Measurements from ENCODE around the gene MAGI1.

Gene MAGI1

GRCh38 chr3:65914032-65914739, 124.5 kb downstream of the MAGI1 start:
- TF ChIP-seq GATA2 (IDR thresholded peaks at IDR 0.05; ENCODE audit: low read depth, low read length) (no peak), GATA3 (IDR thresholded peaks at IDR 0.05; ENCODE audit: low read depth, low read length) (no peak)

GRCh38 chr3:65912647-65913046, 126.1 kb downstream of the MAGI1 start:
- TF ChIP-seq GATA2 (IDR thresholded peaks at IDR 0.05; ENCODE audit: low read depth, low read length) (no peak), GATA3 (IDR thresholded peaks at IDR 0.05; ENCODE audit: low read depth, low read length) (no peak)

GRCh38 chr3:65908588-65908987, 130.1 kb downstream of the MAGI1 start:
- TF ChIP-seq GATA2 (IDR thresholded peaks at IDR 0.05; ENCODE audit: low read depth, low read length) (no peak), GATA3 (IDR thresholded peaks at IDR 0.05; ENCODE audit: low read depth, low read length) (no peak)

- no peak for TF ChIP-seq GATA3 (IDR thresholded peaks at IDR 0.05; ENCODE audit: low read depth, low read length)
- no peak for TF ChIP-seq GATA2 (IDR thresholded peaks at IDR 0.05; ENCODE audit: low read depth, low read length)
Observed at GRCh38 chr3:65907232-65908130, 131.2 kb downstream of the MAGI1 start.

DNA sequence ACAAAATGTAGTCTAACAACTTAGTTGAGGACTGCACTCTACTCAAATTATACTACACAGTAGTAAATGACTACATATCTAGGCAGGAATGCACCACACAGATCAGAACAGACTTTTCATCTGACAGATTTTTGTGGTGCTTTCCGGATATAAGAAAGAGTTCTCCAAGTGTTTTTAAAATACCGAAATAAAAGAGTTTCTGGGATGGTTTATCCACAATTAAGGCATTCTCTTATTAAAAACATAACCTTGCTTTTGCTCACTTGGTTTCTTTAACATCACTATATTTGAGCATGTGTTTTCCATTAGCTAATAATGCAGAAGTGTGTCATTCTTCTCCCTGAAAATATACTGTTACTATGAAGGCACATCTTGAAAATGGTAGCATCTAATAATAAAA, 132.9 kb downstream of the MAGI1 start:
- TF ChIP-seq GATA3 (IDR thresholded peaks at IDR 0.05; ENCODE audit: low read depth, low read length) (no peak), GATA2 (IDR thresholded peaks at IDR 0.05; ENCODE audit: low read depth, low read length) (no peak)

- no peak for TF ChIP-seq GATA3 (IDR thresholded peaks at IDR 0.05; ENCODE audit: low read depth, low read length)
- no peak for TF ChIP-seq GATA2 (IDR thresholded peaks at IDR 0.05; ENCODE audit: low read depth, low read length)
Observed at GRCh38 chr3:65904016-65904415, 134.7 kb downstream of the MAGI1 start.

- TF ChIP-seq GATA2 (IDR thresholded peaks at IDR 0.05; ENCODE audit: low read depth, low read length) (no peak), GATA3 (IDR thresholded peaks at IDR 0.05; ENCODE audit: low read depth, low read length) (no peak)
Observed at GRCh38 chr3:65902304-65902793, 136.4 kb downstream of the MAGI1 start.

GRCh38 chr3:65901226-65901625, 137.5 kb downstream of the MAGI1 start:
- TF ChIP-seq GATA3 (IDR thresholded peaks at IDR 0.05; ENCODE audit: low read depth, low read length) (no peak), GATA2 (IDR thresholded peaks at IDR 0.05; ENCODE audit: low read depth, low read length) (no peak)

DNA sequence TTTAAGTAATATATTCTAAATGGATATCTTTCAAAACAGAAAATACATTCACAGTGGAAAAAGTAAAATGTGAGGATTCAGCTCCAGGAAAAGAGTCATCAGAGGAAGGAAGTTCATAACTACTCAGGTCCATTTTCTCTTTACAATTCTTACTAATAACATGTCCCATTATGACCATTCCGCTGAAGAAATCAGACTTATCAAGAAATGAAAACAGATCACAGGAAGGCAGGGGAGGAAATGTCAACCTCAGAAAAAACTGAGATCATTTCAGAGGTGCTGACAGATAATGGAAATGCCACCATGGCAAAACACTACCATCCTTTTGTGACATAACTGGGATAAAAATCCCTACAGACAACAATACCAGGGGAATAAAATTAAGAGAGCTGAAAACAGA, 139.5 kb downstream of the MAGI1 start:
- TF ChIP-seq GATA3 (IDR thresholded peaks at IDR 0.05; ENCODE audit: low read depth, low read length) (no peak), GATA2 (IDR thresholded peaks at IDR 0.05; ENCODE audit: low read depth, low read length) (no peak)

DNA sequence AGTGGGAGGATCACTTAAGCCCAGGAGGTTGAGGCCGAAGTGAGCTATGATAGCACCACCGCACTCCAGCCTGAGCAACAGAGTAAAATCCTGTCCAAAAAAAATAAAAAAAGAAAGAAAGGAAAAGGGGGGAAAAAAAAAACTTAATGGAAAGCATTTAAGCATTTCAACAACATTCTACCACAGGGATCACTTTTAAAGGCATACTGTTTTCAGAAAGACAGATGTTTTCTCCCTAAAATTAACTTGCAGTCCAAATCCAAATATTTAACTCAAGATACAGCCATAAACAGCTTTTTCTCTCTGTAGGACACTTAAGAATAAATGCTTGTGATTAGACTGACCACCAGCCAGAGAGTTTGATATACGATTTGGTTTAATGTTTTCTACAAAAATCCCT, 141.0 kb downstream of the MAGI1 start:
- TF ChIP-seq GATA3 (IDR thresholded peaks at IDR 0.05; ENCODE audit: low read depth, low read length) = no peak
- no peak for TF ChIP-seq GATA2 (IDR thresholded peaks at IDR 0.05; ENCODE audit: low read depth, low read length)

DNA sequence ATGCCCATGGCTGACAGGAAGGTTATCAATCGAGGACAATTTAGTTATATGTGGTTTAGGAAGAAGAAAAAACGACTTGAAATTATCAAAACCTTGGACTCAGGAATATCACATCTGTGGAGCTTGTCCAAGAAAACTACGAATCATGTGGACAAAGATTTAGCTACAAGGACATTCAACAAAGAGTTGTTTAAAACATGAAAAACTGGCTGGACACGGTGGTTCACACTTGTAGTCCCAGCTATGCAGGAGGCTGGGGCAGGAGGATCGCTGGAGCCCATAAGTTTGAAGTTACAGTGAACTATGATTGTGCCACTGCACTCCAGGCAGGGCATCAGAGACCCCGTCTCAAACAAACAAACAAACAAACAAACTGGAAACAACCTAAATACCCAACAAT, 142.4 kb downstream of the MAGI1 start:
- TF ChIP-seq GATA3 (IDR thresholded peaks at IDR 0.05; ENCODE audit: low read depth, low read length) (no peak), GATA2 (IDR thresholded peaks at IDR 0.05; ENCODE audit: low read depth, low read length) (no peak)

DNA sequence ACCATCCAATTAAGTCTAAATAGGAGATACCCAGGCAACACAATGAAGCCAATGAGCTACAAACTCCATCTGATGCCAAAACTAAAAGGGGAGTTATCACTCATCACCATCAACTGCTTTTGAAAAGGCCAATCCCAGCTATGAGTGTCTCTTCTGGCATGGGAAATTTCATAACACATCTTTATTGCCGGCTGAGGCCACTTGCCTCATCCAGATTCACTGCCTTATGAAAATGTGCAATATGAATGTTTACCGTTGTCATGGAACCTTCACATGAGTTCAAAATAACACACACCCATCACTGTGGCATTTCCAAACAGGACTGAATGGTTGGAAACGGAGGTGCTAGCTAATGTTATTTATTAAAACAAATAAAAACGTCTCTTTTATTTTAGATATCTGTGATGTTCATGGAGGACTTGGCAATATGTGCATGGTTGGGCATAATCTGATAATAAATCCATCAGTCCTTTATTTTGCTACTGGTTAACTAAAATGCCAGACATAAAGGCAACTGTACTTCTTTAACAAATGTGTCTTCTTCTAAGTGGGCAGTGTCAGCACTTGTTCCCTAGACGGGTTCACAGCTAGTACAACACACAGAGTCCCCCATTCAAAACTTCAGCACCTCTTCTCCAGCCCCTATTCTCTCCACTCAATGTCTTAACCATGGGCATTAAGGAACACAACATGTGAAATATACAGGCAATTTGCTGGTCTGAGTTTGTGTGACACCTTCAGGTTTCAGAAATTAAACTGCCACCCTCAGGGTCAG, 143.9 kb downstream of the MAGI1 start:
- TF ChIP-seq GATA2 (IDR thresholded peaks at IDR 0.05; ENCODE audit: low read depth, low read length) (no peak), GATA3 (IDR thresholded peaks at IDR 0.05; ENCODE audit: low read depth, low read length) (no peak)

GRCh38 chr3:65894126-65894525, 144.6 kb downstream of the MAGI1 start:
- TF ChIP-seq GATA2 (IDR thresholded peaks at IDR 0.05; ENCODE audit: low read depth, low read length) (no peak), GATA3 (IDR thresholded peaks at IDR 0.05; ENCODE audit: low read depth, low read length) (no peak)

DNA sequence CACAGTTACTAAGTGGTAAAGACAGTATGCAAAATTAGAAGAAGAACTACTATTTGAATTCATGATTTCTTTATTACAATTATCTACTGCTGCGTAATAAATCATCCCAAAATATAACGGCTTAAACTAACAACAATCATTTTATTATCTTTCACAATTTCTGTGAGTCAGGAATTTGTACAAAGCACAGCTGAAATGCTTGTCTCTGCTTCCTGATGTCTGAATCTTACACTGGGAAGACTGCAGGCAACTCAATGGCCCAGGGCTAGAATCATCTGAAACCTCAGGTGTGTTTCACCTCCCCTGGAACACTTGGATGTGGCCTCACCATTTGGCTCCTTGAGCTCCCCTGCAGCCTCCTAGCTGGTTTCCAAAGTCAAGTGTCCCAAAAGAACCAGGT, 145.1 kb downstream of the MAGI1 start:
- no peak for TF ChIP-seq GATA3 (IDR thresholded peaks at IDR 0.05; ENCODE audit: low read depth, low read length)
- TF ChIP-seq GATA2 (IDR thresholded peaks at IDR 0.05; ENCODE audit: low read depth, low read length) = no peak

All from SH-SY5Y (cell line).